ENCODE results near the gene PRSS22. TPM values are rescaled to one million over a fixed set of nuclear protein-coding genes. Genes with fewer than 3 reads are reported as not detected.
A peak's percentile ranks its signal among the peaks of the same experiment; 100 is the strongest.

PRSS22 gene
- total and polyA plus RNA-seq, 2 experiments from 2014 or later: not detected

DNA sequence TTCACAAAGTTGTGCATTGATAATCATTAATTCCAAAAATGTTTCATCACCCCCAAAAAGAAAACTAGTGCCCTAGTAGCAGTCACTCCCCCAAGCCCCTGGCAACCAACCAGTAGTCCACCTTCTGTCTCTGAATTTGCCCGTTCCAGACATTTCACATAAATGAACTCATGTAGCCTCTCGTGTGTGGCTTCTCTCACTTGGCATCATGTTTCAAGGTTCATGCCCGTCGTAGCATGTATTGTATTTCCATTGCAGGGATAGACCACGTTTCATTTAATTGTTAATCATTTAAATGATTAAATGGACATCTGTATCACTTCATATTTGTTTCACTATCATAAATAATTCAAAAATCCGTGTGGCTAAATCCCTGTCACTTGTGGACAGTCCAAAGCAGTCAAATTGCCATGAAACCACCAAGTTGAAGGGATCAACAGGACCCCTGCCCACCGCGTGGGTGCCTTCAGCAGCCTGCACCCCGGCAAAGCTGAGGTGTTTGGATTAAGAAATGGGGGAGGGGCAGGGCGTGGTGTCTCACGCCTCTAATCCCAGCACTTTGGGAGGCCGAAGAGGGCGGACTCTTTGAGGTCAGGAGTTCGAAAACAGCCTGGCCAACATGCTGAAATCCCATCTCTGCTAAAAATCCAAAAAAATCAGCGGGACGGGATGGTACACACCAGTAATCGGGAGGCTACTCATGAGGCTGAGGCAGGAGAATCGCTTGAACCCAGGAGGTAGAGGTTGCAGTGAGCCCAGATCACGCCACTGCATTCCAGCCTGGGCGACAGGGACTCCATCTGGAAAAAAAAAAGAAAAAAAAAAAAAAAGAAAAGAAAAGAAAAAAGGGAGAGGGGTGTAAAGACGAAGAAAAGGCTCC lies 16.3 kb upstream of the PRSS22 start:
- no peak overlapping the region for H3K27ac ChIP-seq
- H3K9me3 ChIP-seq (ENCODE audit: low read depth): no peaks in the 10 kb centered on the region
- no peak overlapping the region for H3K4me3 ChIP-seq
- no peak for DNase-seq (ENCODE audit: low read depth in 1 of 2, low spot score in 1 of 2)
- TF ChIP-seq, protein P1, sequence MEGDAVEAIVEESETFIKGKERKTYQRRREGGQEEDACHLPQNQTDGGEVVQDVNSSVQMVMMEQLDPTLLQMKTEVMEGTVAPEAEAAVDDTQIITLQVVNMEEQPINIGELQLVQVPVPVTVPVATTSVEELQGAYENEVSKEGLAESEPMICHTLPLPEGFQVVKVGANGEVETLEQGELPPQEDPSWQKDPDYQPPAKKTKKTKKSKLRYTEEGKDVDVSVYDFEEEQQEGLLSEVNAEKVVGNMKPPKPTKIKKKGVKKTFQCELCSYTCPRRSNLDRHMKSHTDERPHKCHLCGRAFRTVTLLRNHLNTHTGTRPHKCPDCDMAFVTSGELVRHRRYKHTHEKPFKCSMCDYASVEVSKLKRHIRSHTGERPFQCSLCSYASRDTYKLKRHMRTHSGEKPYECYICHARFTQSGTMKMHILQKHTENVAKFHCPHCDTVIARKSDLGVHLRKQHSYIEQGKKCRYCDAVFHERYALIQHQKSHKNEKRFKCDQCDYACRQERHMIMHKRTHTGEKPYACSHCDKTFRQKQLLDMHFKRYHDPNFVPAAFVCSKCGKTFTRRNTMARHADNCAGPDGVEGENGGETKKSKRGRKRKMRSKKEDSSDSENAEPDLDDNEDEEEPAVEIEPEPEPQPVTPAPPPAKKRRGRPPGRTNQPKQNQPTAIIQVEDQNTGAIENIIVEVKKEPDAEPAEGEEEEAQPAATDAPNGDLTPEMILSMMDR (IDR thresholded peaks at IDR 0.05; ENCODE audit: low read depth, low read length): no peak
- no peaks in the 10 kb centered on the region for H3K4me1 ChIP-seq (ENCODE audit: low read depth)
- peaks cover 21% of the 10 kb centered on the region for H3K27me3 ChIP-seq
- H3K36me3 ChIP-seq: no peaks in the 10 kb centered on the region

DNA sequence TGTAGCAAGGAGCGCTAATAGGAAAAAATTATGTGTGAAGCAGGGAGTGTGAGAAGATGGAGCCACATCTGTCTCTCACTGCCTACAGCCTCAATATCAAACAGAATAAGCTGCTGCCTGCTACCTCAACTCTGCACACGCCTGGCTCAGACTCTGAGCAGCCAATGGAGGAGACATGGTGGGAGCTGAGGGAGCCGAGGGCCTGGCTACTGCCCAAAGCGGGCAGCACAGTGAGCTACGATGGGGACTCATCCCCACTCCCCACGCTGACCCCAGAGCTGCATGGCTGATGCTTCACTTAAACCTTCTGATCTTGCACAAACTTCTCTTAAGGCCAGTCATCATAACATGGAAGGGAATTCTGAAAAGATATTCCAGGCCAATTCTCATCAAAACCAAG lies 14.0 kb upstream of the PRSS22 start:
- Histone ChIP-seq H3K27ac (no peak overlapping the region), H3K9me3 (ENCODE audit: low read depth) (no peaks in the 10 kb centered on the region), H3K36me3 (no peaks in the 10 kb centered on the region), H3K4me1 (ENCODE audit: low read depth) (no peaks in the 10 kb centered on the region), H3K27me3 (peaks cover 22% of the 10 kb centered on the region), H3K4me3 (no peak overlapping the region)
- TF ChIP-seq, protein P1 (IDR thresholded peaks at IDR 0.05; ENCODE audit: low read depth, low read length): no peak
- DNase-seq (ENCODE audit: low read depth in 1 of 2, low spot score in 1 of 2): no peak

DNA sequence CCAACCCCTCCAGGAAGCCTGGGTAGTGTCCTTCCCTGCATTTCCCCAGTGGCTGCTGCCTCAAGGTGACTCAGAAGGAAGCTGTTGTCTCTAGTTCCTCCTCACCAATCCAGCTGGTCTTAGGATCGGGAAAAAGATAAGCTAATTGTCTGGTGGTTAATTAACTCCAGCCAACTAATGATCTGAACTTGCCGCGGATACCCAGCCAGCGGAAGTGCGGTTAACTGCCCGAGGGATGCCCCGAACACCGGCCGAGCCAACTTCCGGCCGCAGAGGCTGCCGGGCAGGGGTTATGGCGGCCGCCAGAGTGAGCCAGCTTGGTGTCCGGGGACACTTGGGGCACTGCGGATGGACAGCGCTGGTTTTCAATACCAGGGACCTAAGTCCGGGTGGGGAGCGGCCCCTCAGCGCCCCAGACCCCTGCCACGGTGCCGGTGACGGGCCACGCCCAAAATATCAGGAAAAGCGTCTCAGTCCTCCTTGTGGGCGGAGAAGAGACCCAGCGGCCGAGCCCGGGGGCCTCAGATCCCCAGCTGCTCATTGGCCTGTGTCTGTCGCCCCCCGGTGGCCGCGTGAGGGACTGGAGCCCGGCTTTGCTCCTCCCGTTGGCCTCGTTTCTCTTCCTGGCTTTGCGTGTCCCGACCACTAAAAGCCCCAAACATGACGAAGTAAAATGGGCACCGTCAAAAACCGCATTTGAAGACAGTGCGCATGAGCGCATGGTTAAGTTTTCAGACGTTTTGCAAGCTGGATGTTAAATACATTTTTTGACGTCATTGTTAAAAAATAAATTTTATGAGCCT lies 10.2 kb upstream of the PRSS22 start:
- peak overlapping the region; percentile 82 for H3K27ac ChIP-seq
- H3K27me3 ChIP-seq: peaks cover 58% of the 10 kb centered on the region

DNA sequence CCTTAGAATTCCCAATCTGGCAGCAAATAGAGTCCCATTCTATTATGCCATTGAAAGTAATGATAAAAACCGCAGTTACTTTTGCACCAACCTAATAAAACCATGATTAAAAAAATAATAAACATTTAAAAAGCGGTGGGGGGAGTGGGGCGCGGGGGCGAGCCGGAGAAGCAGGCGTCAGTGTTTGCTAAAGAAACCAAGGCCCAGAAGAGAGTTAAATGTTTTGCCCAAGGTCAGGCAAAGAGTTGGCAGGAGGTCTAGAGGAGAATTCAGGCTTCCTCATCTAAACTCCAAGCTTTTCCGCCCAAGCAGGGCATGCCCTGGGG lies 9.7 kb upstream of the PRSS22 start:
- H3K36me3 ChIP-seq: no peaks in the 10 kb centered on the region
- no peak for DNase-seq (ENCODE audit: low read depth in 1 of 2, low spot score in 1 of 2)
- H3K9me3 ChIP-seq (ENCODE audit: low read depth): no peaks in the 10 kb centered on the region
- no peak overlapping the region for H3K27ac ChIP-seq
- H3K4me1 ChIP-seq (ENCODE audit: low read depth): no peaks in the 10 kb centered on the region
- TF ChIP-seq, protein P1 (IDR thresholded peaks at IDR 0.05; ENCODE audit: low read depth, low read length): no peak
- H3K4me3 ChIP-seq: peak overlapping the region; percentile 43
- H3K27me3 ChIP-seq: peaks cover 58% of the 10 kb centered on the region

More for the DNA sequence above, 10.2 kb upstream of the PRSS22 start:
- no peaks in the 10 kb centered on the region for H3K36me3 ChIP-seq
- no peaks in the 10 kb centered on the region for H3K4me1 ChIP-seq (ENCODE audit: low read depth)
- no peaks in the 10 kb centered on the region for H3K9me3 ChIP-seq (ENCODE audit: low read depth)
- peak overlapping the region; percentile 43 for H3K4me3 ChIP-seq
- peak; percentile 94 to 95 for DNase-seq (ENCODE audit: low read depth in 1 of 2, low spot score in 1 of 2)
- TF ChIP-seq, protein P1 (IDR thresholded peaks at IDR 0.05; ENCODE audit: low read depth, low read length): peak; percentile 97

DNA sequence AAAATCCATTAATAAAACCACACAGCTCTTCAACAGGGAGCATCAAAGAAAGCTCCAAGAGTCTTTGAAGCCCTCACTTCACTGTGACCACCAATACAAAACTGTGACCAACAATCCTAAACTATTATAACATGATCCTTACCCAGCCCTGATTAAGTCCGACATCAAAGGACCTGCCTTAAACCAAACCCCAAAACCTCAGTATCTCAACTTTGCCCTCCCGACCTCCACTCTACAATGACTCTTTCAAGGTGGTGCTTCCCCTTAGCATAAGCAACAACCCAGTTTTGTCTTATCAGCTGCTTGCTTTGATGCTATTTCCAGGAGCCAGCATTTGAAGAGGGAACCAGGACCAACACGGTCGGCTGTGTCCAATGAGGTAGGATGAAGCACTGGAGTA lies 8.5 kb upstream of the PRSS22 start:
- Histone ChIP-seq H3K4me3 (no peak overlapping the region), H3K27ac (no peak overlapping the region), H3K9me3 (ENCODE audit: low read depth) (no peaks in the 10 kb centered on the region), H3K27me3 (peaks cover 55% of the 10 kb centered on the region), H3K36me3 (no peaks in the 10 kb centered on the region), H3K4me1 (ENCODE audit: low read depth) (no peaks in the 10 kb centered on the region)
- no peak for DNase-seq (ENCODE audit: low read depth in 1 of 2, low spot score in 1 of 2)
- TF ChIP-seq, protein P1 (IDR thresholded peaks at IDR 0.05; ENCODE audit: low read depth, low read length): no peak

All from cardiac muscle cell (in vitro differentiated cells and primary cell).